Measurements from ENCODE around the gene OSBPL6. TPM values are rescaled to one million over a fixed set of nuclear protein-coding genes. Genes with fewer than 3 reads are reported as not detected.
A peak's percentile ranks its signal among the peaks of the same experiment; 100 is the strongest.

The OSBPL6 gene
- total RNA-seq, 1 experiment from 2014 or later = 4.6 TPM

DNA sequence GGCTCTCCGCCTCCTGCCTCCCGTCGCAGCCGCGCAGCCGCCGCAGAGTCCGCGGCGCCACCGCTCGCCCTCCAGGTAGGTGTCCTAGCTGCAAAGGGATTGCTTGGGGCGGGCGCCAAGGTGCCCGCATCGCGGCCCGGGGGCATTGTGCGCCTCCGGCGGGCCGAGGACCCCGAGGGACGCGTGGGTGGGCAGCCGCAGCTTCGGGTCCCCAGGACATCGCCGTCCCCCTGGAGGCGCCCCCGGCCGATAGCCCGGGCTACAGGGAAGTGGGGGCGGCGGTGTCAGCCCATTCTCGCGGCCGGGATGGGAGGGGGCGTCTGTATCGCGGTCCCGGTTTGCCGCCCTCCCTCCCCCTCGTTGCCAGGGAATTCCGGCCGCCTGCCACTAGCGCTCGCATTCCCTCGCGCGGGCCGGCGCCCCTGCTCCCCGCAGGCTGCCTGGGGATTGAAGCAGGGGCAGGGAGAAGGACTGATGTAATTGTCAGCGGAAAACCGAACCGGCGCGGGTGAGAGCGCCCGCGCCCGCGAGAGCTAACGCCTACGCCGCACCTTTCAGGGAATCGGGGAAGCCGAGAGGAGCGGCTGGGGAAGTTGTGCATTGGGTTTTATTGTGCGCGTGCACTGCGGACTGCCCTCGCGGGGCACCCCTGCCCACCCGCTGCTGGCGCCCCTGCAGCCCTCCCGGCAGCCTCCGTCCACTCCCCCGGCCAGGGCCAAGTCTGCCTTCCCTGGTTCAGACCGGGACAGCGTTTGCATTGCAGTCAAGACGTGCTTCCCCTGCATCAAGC, 483 bp downstream of the OSBPL6 start:
- H3K27me3 ChIP-seq (ENCODE audit: insufficient read depth, low read length) = peaks cover 17% of the 10 kb centered on the region; the same call in 1 of the 2 replicates
- H4K20me1 ChIP-seq (ENCODE audit: control insufficient read depth, insufficient read depth, insufficient read length) = no peaks in the 10 kb centered on the region
- DNase-seq = peak; percentile 74
- no peak overlapping the region for H3K9ac ChIP-seq (ENCODE audit: extremely low read depth, insufficient read length, low read length)
- no peaks in the 10 kb centered on the region for H3K9me3 ChIP-seq (ENCODE audit: control insufficient read depth, low read depth, low read length)
- no CpG with 5 or more reads among the region's 83 CpGs for WGBS (ENCODE audit: extremely low coverage, insufficient read length, low lambda C conversion rate)
- no peaks in the 10 kb centered on the region for H3K4me1 ChIP-seq (ENCODE audit: insufficient read depth, low read length)
- H4K5ac ChIP-seq (ENCODE audit: insufficient read length, low read depth, low read length) = no peak overlapping the region
- Mint-ChIP-seq H3K27me3 (ENCODE audit: low read depth) (peaks cover 63% of the 10 kb centered on the region), H3K4me1 (peaks cover 16 to 23% of the 10 kb centered on the region in 2 experiments), H3K4me3 (peak overlapping the region; percentile 76 to 89), H3K36me3 (ENCODE audit: insufficient read depth in 1 of 3, low read depth in 3 of 3) (no peaks in the 10 kb centered on the region), H3K27ac (peak overlapping the region in 1 of 3 experiments; percentile 69; a peak in 1 of 7 replicates), H3K9me3 (no peaks in the 10 kb centered on the region)
- no peak overlapping the region for H3T11ph ChIP-seq (ENCODE audit: low read length)
- no peak overlapping the region for H2BK15ac ChIP-seq (ENCODE audit: low read depth, low read length)
- H3K14ac ChIP-seq (ENCODE audit: insufficient read depth, low read length) = no peak overlapping the region; the same call in 1 of the 2 replicates
- H2BK120ac ChIP-seq (ENCODE audit: low read depth, low read length, poor library complexity, severe bottlenecking) = no peak overlapping the region
- no peak overlapping the region for H3K23ac ChIP-seq (ENCODE audit: insufficient read length, low read depth, low read length)
- no peak overlapping the region for H4K8ac ChIP-seq (replicated peaks; ENCODE audit: insufficient read length, low read depth, low read length)
- no peak overlapping the region for H3K27ac ChIP-seq (ENCODE audit: insufficient read length, low read depth, low read length)
- no peak overlapping the region for H4K91ac ChIP-seq (ENCODE audit: insufficient read length, low read depth, low read length)
- peak overlapping the region; percentile 93 for H3K4me2 ChIP-seq (ENCODE audit: insufficient read depth, insufficient read length, low read length)
- no peak overlapping the region for H3K56ac ChIP-seq (ENCODE audit: insufficient read length, low read depth, low read length)
- H2BK5ac ChIP-seq (ENCODE audit: insufficient read length, low read length) = no peak overlapping the region
- no peak overlapping the region for H2BK12ac ChIP-seq (ENCODE audit: insufficient read length, low read depth, low read length)
- TF ChIP-seq, protein P1, sequence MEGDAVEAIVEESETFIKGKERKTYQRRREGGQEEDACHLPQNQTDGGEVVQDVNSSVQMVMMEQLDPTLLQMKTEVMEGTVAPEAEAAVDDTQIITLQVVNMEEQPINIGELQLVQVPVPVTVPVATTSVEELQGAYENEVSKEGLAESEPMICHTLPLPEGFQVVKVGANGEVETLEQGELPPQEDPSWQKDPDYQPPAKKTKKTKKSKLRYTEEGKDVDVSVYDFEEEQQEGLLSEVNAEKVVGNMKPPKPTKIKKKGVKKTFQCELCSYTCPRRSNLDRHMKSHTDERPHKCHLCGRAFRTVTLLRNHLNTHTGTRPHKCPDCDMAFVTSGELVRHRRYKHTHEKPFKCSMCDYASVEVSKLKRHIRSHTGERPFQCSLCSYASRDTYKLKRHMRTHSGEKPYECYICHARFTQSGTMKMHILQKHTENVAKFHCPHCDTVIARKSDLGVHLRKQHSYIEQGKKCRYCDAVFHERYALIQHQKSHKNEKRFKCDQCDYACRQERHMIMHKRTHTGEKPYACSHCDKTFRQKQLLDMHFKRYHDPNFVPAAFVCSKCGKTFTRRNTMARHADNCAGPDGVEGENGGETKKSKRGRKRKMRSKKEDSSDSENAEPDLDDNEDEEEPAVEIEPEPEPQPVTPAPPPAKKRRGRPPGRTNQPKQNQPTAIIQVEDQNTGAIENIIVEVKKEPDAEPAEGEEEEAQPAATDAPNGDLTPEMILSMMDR (conservative IDR thresholded peaks at IDR 0.05) = peak; percentile 19; the same call in 1 of the 3 replicates
- H3K23me2 ChIP-seq (ENCODE audit: insufficient read length, low read depth, low read length, poor library complexity, severe bottlenecking) = peaks cover 13% of the 10 kb centered on the region
- no peaks in the 10 kb centered on the region for H3K79me1 ChIP-seq (ENCODE audit: insufficient read depth, low read depth, low read length, poor library complexity, severe bottlenecking)
- H2BK20ac ChIP-seq (ENCODE audit: low read depth, low read length, poor library complexity, severe bottlenecking) = no peak overlapping the region
- H3K4ac ChIP-seq (ENCODE audit: low read depth, low read length) = no peak overlapping the region
- H3K79me2 ChIP-seq (ENCODE audit: insufficient read depth, low read length) = no peaks in the 10 kb centered on the region
- H2AFZ ChIP-seq (ENCODE audit: low read length) = no peak overlapping the region
- H3K18ac ChIP-seq (ENCODE audit: insufficient read length, low read depth, low read length) = no peak overlapping the region
- no peak overlapping the region for H2AK5ac ChIP-seq (ENCODE audit: insufficient read length, low read length)

Data from H9 (cell line).